ENCODE results near the gene UGDH. TPM values are rescaled to one million over a fixed set of nuclear protein-coding genes. Genes with fewer than 3 reads are reported as not detected.
A peak's percentile ranks its signal among the peaks of the same experiment; 100 is the strongest.

The UGDH gene
- 11.5 TPM for total RNA-seq
- long read RNA-seq, transcript UGDH-201 (12 exons, 3,216 nt) = major isoform, 41 of 42 reads
- long read RNA-seq, partial matches to known transcripts = 0 of 42 reads
- long read RNA-seq, other reads (novel, unspliced or antisense) = 1 of 42 reads

- DNase-seq = peak; percentile 97
- no peak for TF ChIP-seq CTCF (IDR thresholded peaks at IDR 0.05; ENCODE audit: borderline replicate concordance)
- peak within 1 kb of the TSS; percentile 92 for H3K4me3 ChIP-seq
- no peaks in the 10 kb centered on the region for H3K9me3 ChIP-seq (replicated peaks)
- peaks cover 38% of the 10 kb centered on the region for H3K4me1 ChIP-seq
- H3K36me3 ChIP-seq = peaks cover 14% of the 10 kb centered on the region
- no peaks in the 10 kb centered on the region for H3K27me3 ChIP-seq (ENCODE audit: low read depth)
- intact Hi-C loops (cut with micrococcal nuclease) = loop anchor here (5.0 kb wide), 1 partner anchor 110 kb away; the partner anchor contains the start of gene SMIM14
- H3K27ac ChIP-seq (replicated peaks) = peak within 1 kb of the TSS; percentile 99
Measured at GRCh38 chr4:39527296-39528060, at the start of gene UGDH. TSS of gene UGDH (minus strand) at chr4:39527439. CDS start at chr4:39521512, 5,927 bp downstream.

GRCh38 chr4:39574946-39575345 is 47.7 kb upstream of the UGDH start:
- Histone ChIP-seq H3K27me3 (ENCODE audit: low read depth) (no peaks in the 10 kb centered on the region), H3K4me3 (no peak overlapping the region), H3K36me3 (peaks cover 29% of the 10 kb centered on the region), H3K4me1 (no peaks in the 10 kb centered on the region), H3K9me3 (replicated peaks) (no peaks in the 10 kb centered on the region), H3K27ac (replicated peaks) (no peak overlapping the region)
- intact Hi-C loops (cut with micrococcal nuclease) = no loop called here
- no peak for DNase-seq
- TF ChIP-seq CTCF (IDR thresholded peaks at IDR 0.05; ENCODE audit: borderline replicate concordance) = no peak

- intact Hi-C loops (cut with micrococcal nuclease) = no loop called here
- H3K9me3 ChIP-seq (replicated peaks) = no peaks in the 10 kb centered on the region
- no peaks in the 10 kb centered on the region for H3K4me1 ChIP-seq
- H3K36me3 ChIP-seq = peaks cover 22% of the 10 kb centered on the region
- no peak overlapping the region for H3K27ac ChIP-seq (replicated peaks)
- no peak for TF ChIP-seq CTCF (IDR thresholded peaks at IDR 0.05; ENCODE audit: borderline replicate concordance)
- no peaks in the 10 kb centered on the region for H3K27me3 ChIP-seq (ENCODE audit: low read depth)
- DNase-seq = no peak
- H3K4me3 ChIP-seq = no peak overlapping the region
Measured at GRCh38 chr4:39571504-39571903, 44.3 kb upstream of the UGDH start.

GRCh38 chr4:39571054-39571453 is 43.8 kb upstream of the UGDH start:
- intact Hi-C loops (cut with micrococcal nuclease) = no loop called here
- no peak for TF ChIP-seq CTCF (IDR thresholded peaks at IDR 0.05; ENCODE audit: borderline replicate concordance)
- H3K27ac ChIP-seq (replicated peaks) = no peak overlapping the region
- no peak overlapping the region for H3K4me3 ChIP-seq
- no peaks in the 10 kb centered on the region for H3K4me1 ChIP-seq
- H3K27me3 ChIP-seq (ENCODE audit: low read depth) = no peaks in the 10 kb centered on the region
- H3K9me3 ChIP-seq (replicated peaks) = no peaks in the 10 kb centered on the region
- H3K36me3 ChIP-seq = peaks cover 22% of the 10 kb centered on the region
- DNase-seq = no peak

GRCh38 chr4:39569209-39569608 is 42.0 kb upstream of the UGDH start:
- Histone ChIP-seq H3K4me1 (no peaks in the 10 kb centered on the region), H3K27me3 (ENCODE audit: low read depth) (no peaks in the 10 kb centered on the region), H3K36me3 (peaks cover 32% of the 10 kb centered on the region), H3K9me3 (replicated peaks) (no peaks in the 10 kb centered on the region), H3K4me3 (no peak overlapping the region), H3K27ac (replicated peaks) (no peak overlapping the region)
- intact Hi-C loops (cut with micrococcal nuclease) = no loop called here
- DNase-seq = no peak
- TF ChIP-seq CTCF (IDR thresholded peaks at IDR 0.05; ENCODE audit: borderline replicate concordance) = no peak

Data from left ventricle myocardium inferior (tissue), 1 donor.